ENCODE measurements around the gene HSP90AB1. TPM values are rescaled to one million over a fixed set of nuclear protein-coding genes. Genes with fewer than 3 reads are reported as not detected.

The HSP90AB1 gene
- polyA plus RNA-seq, 1 of the 3 experiments (the other 2 are of a cell fraction) = 843 TPM

DNA sequence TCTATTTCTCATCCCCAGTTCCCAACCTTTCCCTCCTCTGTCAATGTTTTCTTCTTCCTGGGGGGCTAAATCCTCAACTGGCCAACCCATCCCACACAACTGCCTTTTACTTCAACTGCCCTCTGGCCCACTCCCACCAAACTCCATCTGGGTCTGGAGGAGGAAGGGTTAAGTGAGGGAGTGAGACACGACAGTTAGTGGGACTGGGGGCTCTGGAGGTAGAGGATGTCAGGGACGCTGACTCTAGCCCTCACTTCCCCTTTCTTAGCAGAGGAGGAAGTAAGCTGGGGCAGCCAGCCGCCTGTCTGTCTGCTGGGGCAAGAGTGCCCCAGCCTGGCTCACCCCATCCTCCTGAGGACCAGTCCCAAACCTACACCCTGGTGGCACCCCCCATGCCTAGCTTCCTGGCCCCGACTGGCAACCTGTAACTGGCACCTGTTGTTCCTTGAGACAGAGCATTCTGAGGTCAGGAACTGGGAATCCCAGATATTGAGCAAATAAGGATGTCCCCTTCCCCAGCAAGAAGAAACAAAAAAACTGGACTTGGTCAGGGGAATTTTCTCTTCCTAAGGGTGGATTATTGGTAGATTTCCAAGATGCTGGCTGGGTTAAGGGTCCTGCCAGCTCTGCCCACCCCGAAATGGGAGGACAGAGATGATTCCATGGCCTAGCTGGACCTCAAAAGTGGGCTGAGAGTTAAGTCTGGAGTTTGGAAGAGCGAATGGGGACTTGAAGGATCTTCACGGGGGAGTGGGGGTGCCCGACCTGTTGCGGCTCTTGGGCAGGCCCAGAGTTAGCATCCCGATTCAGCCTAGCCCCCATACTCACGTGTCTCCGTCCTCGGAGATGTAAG is 17.5 kb downstream of the HSP90AB1 start:
- Histone ChIP-seq H3K9ac (peak overlapping the region; percentile 80), H3K9me2 (no peaks in the 10 kb centered on the region), H3K27ac (ENCODE audit: low read depth in 2 of 2, low read length in 1 of 2) (peak overlapping the region in 1 of 2 experiments; percentile 56; a peak in 2 of 4 replicates), H3K4me3 (ENCODE audit: low read depth in 2 of 2, low read length in 1 of 2) (peak overlapping the region; percentile 74 to 89), H3K4me2 (peak overlapping the region; percentile 94), H3K4me1 (ENCODE audit: control insufficient read depth in 1 of 2, insufficient read depth in 2 of 2, low read depth in 1 of 2, low read length in 1 of 2) (peaks cover 16 to 31% of the 10 kb centered on the region in 2 experiments; a peak in 2 of 4 replicates), H3F3A (replicated peaks; ENCODE audit: insufficient read depth) (peaks cover 5% of the 10 kb centered on the region), H3K27me3 (ENCODE audit: insufficient read depth) (peaks cover 13% of the 10 kb centered on the region), H2AFZ (ENCODE audit: low read depth) (peak overlapping the region; percentile 72; the same call in 1 of the 2 replicates), H3K36me3 (replicated peaks in 1 of 2; ENCODE audit: control insufficient read depth in 1 of 2, insufficient read depth in 2 of 2, low read length in 1 of 2) (peaks cover 0 to 10% of the 10 kb centered on the region in 2 experiments), H3K79me2 (ENCODE audit: insufficient read depth) (peaks cover 21% of the 10 kb centered on the region; the same call in 1 of the 2 replicates), H4K20me1 (ENCODE audit: insufficient read depth) (no peaks in the 10 kb centered on the region), H3K9me3 (no peaks in the 10 kb centered on the region)
- POLR2A ChIA-PET = interaction anchor here (0.7 to 1.2 kb wide), 2 partner anchors 9 to 18 kb away, joined by 3 to 4 read pairs; partner anchors contain the start of gene HSP90AB1
- 8% methylated on average over 9 of the region's 13 CpGs for WGBS (ENCODE audit: low lambda C conversion rate)
- TF ChIP-seq, protein P1, sequence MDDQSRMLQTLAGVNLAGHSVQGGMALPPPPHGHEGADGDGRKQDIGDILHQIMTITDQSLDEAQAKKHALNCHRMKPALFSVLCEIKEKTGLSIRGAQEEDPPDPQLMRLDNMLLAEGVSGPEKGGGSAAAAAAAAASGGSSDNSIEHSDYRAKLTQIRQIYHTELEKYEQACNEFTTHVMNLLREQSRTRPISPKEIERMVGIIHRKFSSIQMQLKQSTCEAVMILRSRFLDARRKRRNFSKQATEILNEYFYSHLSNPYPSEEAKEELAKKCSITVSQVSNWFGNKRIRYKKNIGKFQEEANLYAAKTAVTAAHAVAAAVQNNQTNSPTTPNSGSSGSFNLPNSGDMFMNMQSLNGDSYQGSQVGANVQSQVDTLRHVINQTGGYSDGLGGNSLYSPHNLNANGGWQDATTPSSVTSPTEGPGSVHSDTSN (IDR thresholded peaks at IDR 0.05) = no peak
- TF ChIP-seq, protein P2, sequence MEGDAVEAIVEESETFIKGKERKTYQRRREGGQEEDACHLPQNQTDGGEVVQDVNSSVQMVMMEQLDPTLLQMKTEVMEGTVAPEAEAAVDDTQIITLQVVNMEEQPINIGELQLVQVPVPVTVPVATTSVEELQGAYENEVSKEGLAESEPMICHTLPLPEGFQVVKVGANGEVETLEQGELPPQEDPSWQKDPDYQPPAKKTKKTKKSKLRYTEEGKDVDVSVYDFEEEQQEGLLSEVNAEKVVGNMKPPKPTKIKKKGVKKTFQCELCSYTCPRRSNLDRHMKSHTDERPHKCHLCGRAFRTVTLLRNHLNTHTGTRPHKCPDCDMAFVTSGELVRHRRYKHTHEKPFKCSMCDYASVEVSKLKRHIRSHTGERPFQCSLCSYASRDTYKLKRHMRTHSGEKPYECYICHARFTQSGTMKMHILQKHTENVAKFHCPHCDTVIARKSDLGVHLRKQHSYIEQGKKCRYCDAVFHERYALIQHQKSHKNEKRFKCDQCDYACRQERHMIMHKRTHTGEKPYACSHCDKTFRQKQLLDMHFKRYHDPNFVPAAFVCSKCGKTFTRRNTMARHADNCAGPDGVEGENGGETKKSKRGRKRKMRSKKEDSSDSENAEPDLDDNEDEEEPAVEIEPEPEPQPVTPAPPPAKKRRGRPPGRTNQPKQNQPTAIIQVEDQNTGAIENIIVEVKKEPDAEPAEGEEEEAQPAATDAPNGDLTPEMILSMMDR (IDR thresholded peaks at IDR 0.05) = no peak
- TF ChIP-seq, protein P3, sequence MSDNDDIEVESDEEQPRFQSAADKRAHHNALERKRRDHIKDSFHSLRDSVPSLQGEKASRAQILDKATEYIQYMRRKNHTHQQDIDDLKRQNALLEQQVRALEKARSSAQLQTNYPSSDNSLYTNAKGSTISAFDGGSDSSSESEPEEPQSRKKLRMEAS (IDR thresholded peaks at IDR 0.05; ENCODE audit: low read depth) = no peak
- TF ChIP-seq SMC3 (IDR thresholded peaks at IDR 0.05; ENCODE audit: low read depth, low read length) = no peak
- TF ChIP-seq MXI1 (IDR thresholded peaks at IDR 0.05; ENCODE audit: low read depth, low read length) = peak; percentile 81; the same call in 1 of the 2 replicates
- DNase-seq = peak; percentile 27
- CTCF ChIA-PET = interaction anchor here (0.7 to 9.1 kb wide), 15 partner anchors 9 to 168 kb away, joined by 3 to 220 read pairs (median 5); partner anchors contain the start of genes AARS2, SLC35B2 and SPATS1

DNA sequence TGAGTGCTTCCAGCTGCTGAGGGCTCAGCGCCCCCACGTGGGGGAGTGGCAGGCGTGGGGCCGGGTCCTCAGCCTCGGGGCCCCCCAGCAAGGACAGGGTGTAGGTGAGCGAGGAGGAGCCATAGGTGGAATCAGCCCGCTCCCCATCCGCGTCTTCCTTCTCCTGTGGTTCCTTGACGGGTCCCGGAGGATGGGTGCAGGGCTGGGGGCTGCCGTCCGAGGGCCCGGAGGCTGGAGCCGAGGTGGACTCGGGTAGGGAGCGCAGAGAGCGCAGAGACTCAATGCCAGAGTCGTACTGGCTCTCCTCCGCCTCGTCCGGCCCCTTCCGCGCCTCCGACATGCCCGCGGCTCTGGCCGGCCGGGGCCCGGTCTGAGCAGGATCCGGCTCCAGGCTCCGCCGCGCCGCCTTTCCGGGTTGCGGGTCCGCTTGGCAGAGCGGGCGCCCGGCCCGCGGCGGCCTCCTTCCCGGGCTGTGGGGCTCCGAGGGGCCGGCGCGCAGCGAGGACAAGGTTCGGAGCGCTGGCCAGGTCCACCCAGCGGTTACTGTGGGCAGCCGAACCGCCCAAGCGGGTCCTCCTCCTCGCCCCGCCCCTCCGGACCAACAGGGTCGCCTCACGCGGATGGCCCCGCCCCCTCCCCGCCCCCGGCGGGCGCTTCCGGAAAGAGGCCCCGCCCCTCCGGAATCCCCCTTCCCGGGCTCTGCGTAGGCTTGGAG is 18.3 kb downstream of the HSP90AB1 start, which contains the start of gene NFKBIE:
TSS of gene NFKBIE (minus strand) at position 545 of the 715 bp plus-strand sequence. CDS start at position 340, 205 bp downstream.
- Histone ChIP-seq H3K4me1 (ENCODE audit: control insufficient read depth in 1 of 2, insufficient read depth in 2 of 2, low read depth in 1 of 2, low read length in 1 of 2) (peaks cover 16 to 35% of the 10 kb centered on the region in 2 experiments; a peak in 2 of 4 replicates), H3K9me2 (no peaks in the 10 kb centered on the region), H3K36me3 (replicated peaks in 1 of 2; ENCODE audit: control insufficient read depth in 1 of 2, insufficient read depth in 2 of 2, low read length in 1 of 2) (peaks cover 0 to 4% of the 10 kb centered on the region in 2 experiments), H3K79me2 (ENCODE audit: insufficient read depth) (peaks cover 21% of the 10 kb centered on the region; the same call in 1 of the 2 replicates), H3K9ac (peak within 1 kb of the TSS; percentile 80), H3F3A (replicated peaks; ENCODE audit: insufficient read depth) (peaks cover 11% of the 10 kb centered on the region), H3K9me3 (no peaks in the 10 kb centered on the region), H3K27me3 (ENCODE audit: insufficient read depth) (peaks cover 20% of the 10 kb centered on the region), H2AFZ (ENCODE audit: low read depth) (peak within 1 kb of the TSS; percentile 72; the same call in 1 of the 2 replicates), H3K4me3 (ENCODE audit: low read depth in 2 of 2, low read length in 1 of 2) (peak within 1 kb of the TSS; percentile 74 to 89), H4K20me1 (ENCODE audit: insufficient read depth) (no peaks in the 10 kb centered on the region), H3K27ac (ENCODE audit: low read depth in 2 of 2, low read length in 1 of 2) (peak within 1 kb of the TSS; percentile 56 to 62), H3K4me2 (peak within 1 kb of the TSS; percentile 94)
- POLR2A ChIA-PET = interaction anchor here (0.7 to 1.2 kb wide), 2 partner anchors 10 to 18 kb away, joined by 3 to 4 read pairs; partner anchors contain the start of gene HSP90AB1
- DNase-seq = peak; percentile 98
- CTCF ChIA-PET = interaction anchor here (0.7 to 9.1 kb wide), 13 partner anchors 9 to 93 kb away, joined by 3 to 238 read pairs (median 6); partner anchors contain the start of genes AARS2, SLC35B2 and SPATS1
- WGBS (ENCODE audit: low lambda C conversion rate) = 2% methylated on average over 11 of the region's 72 CpGs
- TF ChIP-seq, protein P3 (IDR thresholded peaks at IDR 0.05; ENCODE audit: low read depth) = 0 out of 2 replicates have a peak, but pooled peaks have one; percentile 34
- no peak for TF ChIP-seq MEF2A (IDR thresholded peaks at IDR 0.05; ENCODE audit: borderline replicate concordance, low read depth)
- TF ChIP-seq POLR2AphosphoS5 (IDR thresholded peaks at IDR 0.05; ENCODE audit: low read depth, low read length) = peak; percentile 81
- TF ChIP-seq, protein P4, sequence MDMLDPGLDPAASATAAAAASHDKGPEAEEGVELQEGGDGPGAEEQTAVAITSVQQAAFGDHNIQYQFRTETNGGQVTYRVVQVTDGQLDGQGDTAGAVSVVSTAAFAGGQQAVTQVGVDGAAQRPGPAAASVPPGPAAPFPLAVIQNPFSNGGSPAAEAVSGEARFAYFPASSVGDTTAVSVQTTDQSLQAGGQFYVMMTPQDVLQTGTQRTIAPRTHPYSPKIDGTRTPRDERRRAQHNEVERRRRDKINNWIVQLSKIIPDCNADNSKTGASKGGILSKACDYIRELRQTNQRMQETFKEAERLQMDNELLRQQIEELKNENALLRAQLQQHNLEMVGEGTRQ (IDR thresholded peaks at IDR 0.05; ENCODE audit: borderline replicate concordance, low read depth, low read length) = no peak
- TF ChIP-seq YY1 (IDR thresholded peaks at IDR 0.05; ENCODE audit: low read depth) = no peak
- no peak for TF ChIP-seq JUND (IDR thresholded peaks at IDR 0.05)
- no peak for TF ChIP-seq FOSL2 (IDR thresholded peaks at IDR 0.05; ENCODE audit: borderline replicate concordance, low read depth)
- TF ChIP-seq EZH2phosphoT487 (IDR thresholded peaks at IDR 0.05; ENCODE audit: borderline replicate concordance, low read depth) = no peak
- TF ChIP-seq MXI1 (IDR thresholded peaks at IDR 0.05; ENCODE audit: low read depth, low read length) = no peak; the same call in 1 of the 2 replicates
- no peak for TF ChIP-seq RXRA (IDR thresholded peaks at IDR 0.05; ENCODE audit: borderline replicate concordance, low read depth)
- TF ChIP-seq TEAD4 (IDR thresholded peaks at IDR 0.05; ENCODE audit: borderline replicate concordance, insufficient read depth) = no peak
- 0 out of 2 replicates have a peak, but pooled peaks have one; percentile 15 for TF ChIP-seq SMC3 (IDR thresholded peaks at IDR 0.05; ENCODE audit: low read depth, low read length)
- peak; percentile 52 for TF ChIP-seq RAD21 (IDR thresholded peaks at IDR 0.05; ENCODE audit: low read length)
- TF ChIP-seq NRF1 (IDR thresholded peaks at IDR 0.05; ENCODE audit: low read depth, low read length) = no peak
- TF ChIP-seq CHD2 (IDR thresholded peaks at IDR 0.05; ENCODE audit: low read length, partially characterized antibody) = peak; percentile 29

Data from SK-N-SH (cell line).